Measurements from ENCODE around the gene P3H2.
"Not testable (repeated sequence)": the region's sequence is repeated elsewhere in the genome, so short reads cannot be mapped to it uniquely, and the experiment has no call there.

P3H2 gene

GRCh38 chr3:190159902-190160435, 39.3 kb upstream of the P3H2 start:
- H3K4me3 ChIP-seq (ENCODE audit: low read depth, low read length), result no peak overlapping the region
- TF ChIP-seq CTCF (IDR thresholded peaks at IDR 0.05; ENCODE audit: borderline replicate concordance, insufficient read depth, low read depth, low read length), result no peak

DNA sequence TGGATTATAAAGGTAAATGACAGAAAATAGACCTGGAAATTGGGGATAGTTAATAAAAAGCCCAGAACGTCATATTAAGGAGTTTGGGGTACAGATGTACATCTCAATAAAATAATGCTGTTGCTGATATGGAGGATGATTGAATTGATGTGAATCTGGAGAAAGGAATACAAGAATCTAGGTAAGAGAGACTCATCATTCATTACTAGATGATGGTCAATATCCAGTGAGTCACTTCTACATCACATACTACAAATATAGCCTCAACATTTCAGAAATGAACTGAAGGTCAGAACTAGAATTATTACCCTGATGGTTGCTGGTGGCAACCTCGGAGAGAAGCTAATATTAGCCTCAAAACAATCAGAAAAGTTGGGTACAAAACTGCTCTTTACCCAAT, 37.6 kb upstream of the P3H2 start:
- H3K4me3 ChIP-seq (ENCODE audit: low read depth, low read length), result no peak overlapping the region
- TF ChIP-seq CTCF (IDR thresholded peaks at IDR 0.05; ENCODE audit: borderline replicate concordance, insufficient read depth, low read depth, low read length), result no peak

- H3K4me3 ChIP-seq (ENCODE audit: low read depth, low read length), result no peak overlapping the region
- TF ChIP-seq CTCF (IDR thresholded peaks at IDR 0.05; ENCODE audit: borderline replicate concordance, insufficient read depth, low read depth, low read length), result no peak
Observed at GRCh38 chr3:190155752-190156151, 35.1 kb upstream of the P3H2 start.

DNA sequence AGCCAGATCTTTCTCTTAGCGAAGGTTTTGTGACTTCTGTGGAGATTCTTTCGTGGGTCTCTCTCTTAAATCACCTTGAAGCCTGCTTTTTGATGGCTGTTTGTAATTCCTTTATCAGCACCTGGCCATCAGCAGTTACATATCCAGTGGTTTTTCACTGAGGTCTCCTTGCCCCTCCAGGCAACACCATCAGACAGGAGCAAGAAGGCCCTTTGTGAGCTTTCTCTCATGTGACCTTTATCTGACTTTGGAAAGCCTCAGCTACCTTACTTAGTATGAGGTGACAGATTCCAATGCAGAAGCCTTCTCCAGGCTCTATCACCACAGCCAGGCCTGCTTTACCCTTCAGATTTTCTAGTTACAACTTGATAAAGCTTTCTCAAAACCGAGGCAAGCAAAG, 30.0 kb upstream of the P3H2 start:
- no peak overlapping the region for H3K4me3 ChIP-seq (ENCODE audit: low read depth, low read length)
- TF ChIP-seq CTCF (IDR thresholded peaks at IDR 0.05; ENCODE audit: borderline replicate concordance, insufficient read depth, low read depth, low read length), result no peak

GRCh38 chr3:190149830-190150619, 29.3 kb upstream of the P3H2 start:
- not testable (repeated sequence) for H3K4me3 ChIP-seq (ENCODE audit: low read depth, low read length)

DNA sequence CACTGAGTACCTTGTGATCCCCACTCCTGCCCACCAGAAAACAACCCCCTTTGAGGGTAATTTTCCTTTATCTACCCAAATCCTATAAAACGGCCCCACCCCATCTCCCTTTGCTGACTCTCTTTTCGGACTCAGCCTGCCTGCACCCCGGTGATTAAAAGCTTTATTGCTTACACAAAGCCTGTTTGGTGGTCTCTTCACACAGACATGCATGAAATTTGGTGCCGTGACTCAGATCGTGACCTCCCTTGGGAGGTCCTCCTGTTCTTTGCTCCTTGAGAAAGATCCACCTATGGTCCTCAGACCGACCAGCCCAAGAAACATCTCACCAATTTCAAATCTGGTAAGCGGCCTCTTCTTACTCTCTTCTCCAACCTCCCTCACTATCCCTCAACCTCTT, 24.1 kb upstream of the P3H2 start:
- H3K4me3 ChIP-seq (ENCODE audit: low read depth, low read length), result not testable (repeated sequence)

- TF ChIP-seq CTCF (IDR thresholded peaks at IDR 0.05; ENCODE audit: borderline replicate concordance, insufficient read depth, low read depth, low read length), result no peak
- H3K4me3 ChIP-seq (ENCODE audit: low read depth, low read length), result no peak overlapping the region
Observed at GRCh38 chr3:190142041-190142440, 21.3 kb upstream of the P3H2 start.

- no peak for TF ChIP-seq CTCF (IDR thresholded peaks at IDR 0.05; ENCODE audit: borderline replicate concordance, insufficient read depth, low read depth, low read length)
- H3K4me3 ChIP-seq (ENCODE audit: low read depth, low read length), result no peak overlapping the region
Observed at GRCh38 chr3:190139365-190139764, 18.7 kb upstream of the P3H2 start.
